ENCODE data around the gene C14orf93. TPM values are rescaled to one million over a fixed set of nuclear protein-coding genes. Genes with fewer than 3 reads are reported as not detected.

Gene C14orf93
- total and polyA plus RNA-seq, 9 of the 15 experiments (the other 6 are each of a cell fraction or from before 2014, with no cell fraction given) = 2.2 to 22.4 (median 16.1) TPM

GRCh38 chr14:23034498-23035302, 24.8 kb upstream of the C14orf93 start, which contains the start of gene PSMB5:
Gene PSMB5 (minus strand): TSS chr14:23034900. CDS start chr14:23034881, 19 bp downstream.
- H2AFZ ChIP-seq (ENCODE audit: low read depth, low read length) = peak within 1 kb of the TSS; percentile 99
- intact Hi-C loops (cut with micrococcal nuclease) = no loop called here
- peak within 1 kb of the TSS; percentile 78 for H3K4me3 ChIP-seq
- no peaks in the 10 kb centered on the region for H3K27me3 ChIP-seq (ENCODE audit: control insufficient read depth in 2 of 2, insufficient read depth in 2 of 2, low read length in 2 of 2)
- no peaks in the 10 kb centered on the region for H3K9me1 ChIP-seq (ENCODE audit: control insufficient read depth, insufficient read depth, low read length)
- FAIRE-seq (peak; percentile 99), ATAC-seq (peak; percentile 98), DNase-seq (ENCODE audit: extremely low read depth in 1 of 4, low spot score in 3 of 4) (peak; percentile 85 to 97 (median 90))
- CTCF ChIA-PET (ENCODE audit: low intra/inter-chr PET ratio) = no interaction called here
- H3K9ac ChIP-seq (ENCODE audit: insufficient read depth in 1 of 2, low read depth in 2 of 2, low read length in 2 of 2) = peak within 1 kb of the TSS; percentile 98 to 100
- peaks cover 9 to 14% of the 10 kb centered on the region in 2 experiments; a peak in 4 of 5 replicates for H3K4me1 ChIP-seq (replicated peaks in 1 of 2; ENCODE audit: control insufficient read depth in 2 of 2, insufficient read depth in 2 of 2, low read length in 2 of 2)
- peak within 1 kb of the TSS; percentile 97 for H3K4me2 ChIP-seq (ENCODE audit: insufficient read depth, low read length)
- no peaks in the 10 kb centered on the region for H3K9me3 ChIP-seq (replicated peaks; ENCODE audit: control insufficient read depth, insufficient read depth, low read depth, low read length)
- no peaks in the 10 kb centered on the region for H4K20me1 ChIP-seq (replicated peaks; ENCODE audit: control insufficient read depth, insufficient read depth, low read length)
- peaks cover 40% of the 10 kb centered on the region for H3K79me2 ChIP-seq (ENCODE audit: control insufficient read depth, insufficient read depth, low read length)
- in situ Hi-C loops (cut with MboI) = no loop called here
- H3K27ac ChIP-seq (ENCODE audit: extremely low read depth, low read depth, low read length) = peak within 1 kb of the TSS; percentile 94
- no TSS peak for BruUV-seq (replicated peaks)
- H3K36me3 ChIP-seq (ENCODE audit: control insufficient read depth, insufficient read depth, low read length) = peaks cover 36% of the 10 kb centered on the region
- POLR2A ChIA-PET = interaction anchor here (0.6 to 3.2 kb wide), 8 partner anchors 9 to 52 kb away, joined by 3 to 11 read pairs (median 4); partner anchors contain the start of genes AJUBA and CDH24
- 1% methylated on average over 36 of the region's 36 CpGs for WGBS (ENCODE audit: insufficient coverage, low coverage, missing lambda C conversion rate)
- TF ChIP-seq ARID3B (CRISPR knock-in tag; IDR thresholded peaks at IDR 0.05; ENCODE audit: borderline replicate concordance) (no peak), DNMT1 (IDR thresholded peaks at IDR 0.05) (no peak), THAP12 (CRISPR knock-in tag; IDR thresholded peaks at IDR 0.05) (no peak), ZNF274 (IDR thresholded peaks at IDR 0.05; ENCODE audit: borderline replicate concordance, low read depth, low read length) (no peak), CBX5 (IDR thresholded peaks at IDR 0.05; ENCODE audit: borderline replicate concordance, low read depth) (no peak), HCFC1 (IDR thresholded peaks at IDR 0.05; ENCODE audit: low read depth, low read length) (peak; percentile 86), NFE2 (IDR thresholded peaks at IDR 0.05; ENCODE audit: low read depth) (peak; percentile 93), E2F4 (CRISPR knock-in tag; IDR thresholded peaks at IDR 0.05; ENCODE audit: low read depth) (no peak), HOXB6 (CRISPR knock-in tag; IDR thresholded peaks at IDR 0.05; ENCODE audit: borderline replicate concordance) (no peak), RBBP5 (IDR thresholded peaks at IDR 0.05; ENCODE audit: borderline replicate concordance, insufficient read depth, low read length, poor library complexity, severe bottlenecking) (peak; percentile 55), SUPT5H (IDR thresholded peaks at IDR 0.05) (peak; percentile 83), CREB1 (IDR thresholded peaks at IDR 0.05) (peak; percentile 78; the same call in 1 of the 2 replicates), CREB1 (CRISPR knock-in tag; IDR thresholded peaks at IDR 0.05) (no peak), ZNF589 (CRISPR knock-in tag; IDR thresholded peaks at IDR 0.05; ENCODE audit: low read depth) (no peak), ZNF512 (tag; IDR thresholded peaks at IDR 0.05) (no peak)
